SH-SY5Y (cell line): Measurements from ENCODE around the gene IL18BP.

Source experiments
- GATA2 ChIP-seq: IDR thresholded peaks from 2 replicates; pipeline ENCODE4 v1.6.1; 2011; ENCODE audit warnings: mild to moderate bottlenecking, low read depth, low read length
- GATA3 ChIP-seq: IDR thresholded peaks from 2 replicates; pipeline ENCODE4 v1.6.1; 2011; ENCODE audit warnings: low read depth, mild to moderate bottlenecking, low read length, moderate library complexity

The IL18BP gene

DNA sequence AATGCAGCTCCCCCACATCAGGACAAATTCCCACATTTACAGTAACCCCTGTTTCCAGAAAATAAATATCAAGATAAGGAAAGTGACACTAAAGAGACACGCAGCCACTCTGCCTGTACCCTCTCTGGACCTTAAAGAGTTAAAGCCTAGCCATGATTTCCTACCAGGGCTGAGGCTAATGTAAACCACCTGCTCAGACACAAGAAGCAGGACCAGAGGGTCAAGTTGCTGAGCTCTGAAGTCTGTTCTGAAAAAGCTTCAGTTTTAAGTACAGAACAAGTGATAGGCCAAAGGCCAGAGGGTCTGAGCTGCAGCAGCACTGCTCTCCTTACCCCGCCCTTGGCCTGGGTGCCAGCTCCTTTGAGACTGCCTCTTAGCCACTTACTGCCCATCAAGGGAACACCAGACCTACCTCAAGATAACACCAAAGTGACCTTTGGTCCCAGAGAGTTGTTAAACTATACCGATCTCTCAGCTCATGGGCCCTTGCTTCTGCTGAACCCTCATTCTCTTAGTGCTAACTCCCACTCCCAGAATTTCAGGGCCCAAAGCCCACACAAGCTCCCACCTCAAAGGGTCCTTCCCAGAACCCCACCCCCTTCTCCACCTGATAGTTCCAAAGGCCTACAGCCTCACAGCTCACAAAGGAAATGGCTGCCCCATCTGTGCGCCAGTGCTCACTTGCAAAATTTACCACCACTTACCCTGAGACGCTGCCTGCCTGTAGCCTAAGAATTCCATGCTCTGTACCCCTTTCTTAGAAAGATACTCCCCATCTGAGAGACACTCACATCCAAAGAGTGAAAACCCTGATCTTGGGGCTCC is 40.5 kb downstream of the IL18BP start:
- no peak for TF ChIP-seq GATA3

DNA sequence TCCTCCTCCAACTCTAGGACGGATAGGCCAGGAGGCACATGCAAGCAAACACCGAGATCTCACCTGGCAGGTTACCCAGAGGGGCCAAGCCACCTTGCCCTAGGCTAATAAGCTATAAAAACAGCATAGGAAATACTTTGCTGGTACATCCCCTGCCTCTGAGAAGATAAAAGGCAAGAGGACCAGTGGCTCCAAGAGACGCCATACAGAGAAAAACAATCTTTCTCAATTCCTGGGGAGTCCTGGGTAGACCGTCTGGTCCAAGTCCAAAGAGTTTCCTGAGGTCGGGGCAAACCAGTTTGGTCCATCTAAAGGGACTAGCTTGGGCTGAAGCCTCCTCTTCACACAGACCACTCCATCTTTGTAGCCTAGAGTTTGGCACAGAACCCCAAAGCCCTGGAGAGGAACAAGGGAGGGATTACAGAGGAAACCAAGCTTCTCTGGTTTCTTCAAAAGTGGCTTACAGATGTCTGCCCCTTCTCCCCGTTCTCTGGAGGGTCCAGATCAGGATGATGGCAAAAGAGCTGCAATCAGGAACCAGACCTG is 41.2 kb downstream of the IL18BP start:
- TF ChIP-seq GATA2 (no peak), GATA3 (no peak)

DNA sequence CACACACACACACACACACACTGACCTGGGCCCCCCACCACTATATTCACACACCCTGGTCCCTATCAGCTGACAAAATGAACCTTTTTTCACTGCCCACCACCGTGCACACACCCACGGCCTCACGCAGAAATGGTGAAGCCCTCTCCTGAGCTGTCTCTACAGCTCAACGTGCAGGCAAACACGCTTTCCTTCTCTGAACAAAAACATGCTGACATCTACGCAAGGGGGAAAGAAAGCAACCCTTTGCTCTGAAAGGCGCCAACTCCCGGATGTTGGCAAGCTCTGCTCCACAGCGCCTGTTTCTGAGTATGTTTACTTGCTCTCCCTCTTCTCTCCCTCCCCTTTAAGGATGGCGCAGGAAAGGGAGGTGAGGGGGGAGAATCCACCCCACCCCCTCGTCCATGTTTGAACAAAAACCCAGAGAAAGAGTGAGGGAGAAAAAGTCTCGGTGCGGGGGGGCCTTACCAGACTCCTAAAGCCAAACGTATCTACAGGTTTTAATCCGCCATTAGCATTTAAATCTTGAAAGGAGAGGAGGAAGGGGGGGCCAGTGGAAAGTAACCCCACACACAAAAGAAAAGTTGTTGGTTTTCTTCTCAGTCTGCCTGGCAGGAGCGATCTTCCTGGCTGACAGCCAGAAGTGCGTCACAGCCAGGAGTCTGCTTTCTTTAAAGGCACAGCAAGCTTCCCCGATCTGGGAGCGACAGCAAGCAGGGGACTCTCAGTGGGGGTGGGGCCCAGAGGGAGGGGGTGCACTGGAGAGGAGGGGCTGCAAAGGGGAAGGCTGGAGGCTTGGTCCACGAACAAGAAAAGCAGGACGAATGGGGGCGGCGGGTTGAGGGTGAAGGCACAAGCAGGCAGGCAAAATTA is 42.0 kb downstream of the IL18BP start:
- TF ChIP-seq GATA3, result no peak
- TF ChIP-seq GATA2, result no peak

DNA sequence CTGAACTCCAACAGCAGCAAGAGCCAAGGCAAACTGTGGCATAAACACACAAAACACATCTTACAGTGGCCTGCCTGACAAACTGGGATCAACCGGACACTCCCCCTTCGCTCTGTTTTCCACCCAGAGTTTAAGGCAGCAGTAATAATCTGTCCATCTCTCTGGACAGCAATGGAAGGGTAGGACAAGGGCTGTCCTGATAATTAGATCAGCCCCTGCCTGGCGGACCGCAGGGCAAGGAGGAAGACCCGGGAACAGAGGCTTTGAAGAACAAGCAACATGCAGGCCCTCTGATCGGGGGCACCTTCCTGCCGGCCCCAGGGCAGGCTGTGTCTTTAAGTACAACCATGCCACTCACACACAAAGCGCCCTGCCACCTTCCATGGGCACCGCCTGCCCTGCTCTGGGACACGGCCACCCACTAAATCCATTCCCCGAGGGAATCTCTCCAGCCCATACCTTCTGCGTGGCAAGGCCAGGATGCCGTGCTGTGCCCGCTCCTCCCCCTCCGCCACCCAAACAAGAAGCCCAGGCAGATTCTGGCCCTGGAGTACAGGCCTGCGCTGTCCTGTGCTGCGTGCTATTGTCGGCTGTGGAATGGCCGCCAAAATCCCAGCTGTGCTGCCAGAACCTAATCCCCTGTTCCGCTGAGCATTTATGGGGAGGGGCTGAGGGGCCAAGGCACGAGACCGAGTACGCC is 42.8 kb downstream of the IL18BP start:
- TF ChIP-seq GATA3, result 0 out of 2 replicates have a peak, but pooled peaks have one; percentile 29
- peak; percentile 93 for TF ChIP-seq GATA2

DNA sequence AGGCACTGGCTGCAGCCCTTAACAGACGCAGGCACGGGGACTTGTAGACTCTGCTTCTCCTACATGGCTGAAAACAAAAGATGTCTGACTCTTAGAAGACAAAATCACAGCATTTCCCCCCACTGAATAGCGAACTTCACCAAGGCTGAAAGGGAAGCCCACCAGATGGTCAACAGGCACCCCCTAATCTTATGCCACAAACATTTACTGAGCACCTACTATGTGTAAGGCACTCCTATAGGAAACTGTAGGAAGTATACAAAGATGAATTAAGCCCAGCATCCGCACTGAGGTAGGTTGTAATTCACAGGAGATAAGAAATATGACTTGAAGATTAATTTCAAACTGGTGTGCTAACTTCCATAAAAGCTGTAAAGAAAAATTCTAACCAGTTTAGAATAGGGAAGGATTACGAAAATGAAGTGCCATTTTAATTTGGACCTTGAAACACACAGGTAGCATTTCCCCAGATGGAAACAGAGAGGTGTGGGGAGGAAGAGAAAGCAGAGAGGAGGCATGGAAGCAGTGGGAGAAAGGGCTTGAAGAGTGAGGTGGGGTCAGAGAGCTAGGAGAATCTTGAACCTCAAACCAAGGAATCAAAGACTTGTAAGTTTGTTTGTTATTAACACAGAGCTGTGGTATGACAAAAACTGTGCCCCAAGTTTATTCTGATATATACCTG is 43.5 kb downstream of the IL18BP start:
- TF ChIP-seq GATA2 (no peak), GATA3 (no peak)

DNA sequence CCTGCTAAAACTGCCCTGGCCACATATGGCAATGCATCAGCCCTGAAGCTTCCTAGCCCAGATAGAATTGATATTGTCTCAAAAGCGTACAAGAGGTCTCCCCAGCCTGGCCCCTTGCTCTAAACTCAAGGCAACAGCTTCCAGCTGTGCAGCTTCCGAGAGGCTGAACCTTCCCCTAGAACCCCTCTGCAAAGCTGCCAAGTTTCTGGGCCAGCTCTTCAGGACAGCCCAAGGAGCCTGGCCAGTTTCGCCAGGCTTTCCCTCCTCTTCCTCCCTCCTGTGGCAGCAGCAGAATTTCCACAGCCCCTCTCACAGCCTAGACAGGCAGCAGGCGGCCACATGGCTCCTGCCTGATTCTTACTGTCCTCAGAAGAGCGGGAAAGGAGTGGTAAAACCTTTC is 47.1 kb downstream of the IL18BP start:
- TF ChIP-seq GATA3 (no peak), GATA2 (no peak)

DNA sequence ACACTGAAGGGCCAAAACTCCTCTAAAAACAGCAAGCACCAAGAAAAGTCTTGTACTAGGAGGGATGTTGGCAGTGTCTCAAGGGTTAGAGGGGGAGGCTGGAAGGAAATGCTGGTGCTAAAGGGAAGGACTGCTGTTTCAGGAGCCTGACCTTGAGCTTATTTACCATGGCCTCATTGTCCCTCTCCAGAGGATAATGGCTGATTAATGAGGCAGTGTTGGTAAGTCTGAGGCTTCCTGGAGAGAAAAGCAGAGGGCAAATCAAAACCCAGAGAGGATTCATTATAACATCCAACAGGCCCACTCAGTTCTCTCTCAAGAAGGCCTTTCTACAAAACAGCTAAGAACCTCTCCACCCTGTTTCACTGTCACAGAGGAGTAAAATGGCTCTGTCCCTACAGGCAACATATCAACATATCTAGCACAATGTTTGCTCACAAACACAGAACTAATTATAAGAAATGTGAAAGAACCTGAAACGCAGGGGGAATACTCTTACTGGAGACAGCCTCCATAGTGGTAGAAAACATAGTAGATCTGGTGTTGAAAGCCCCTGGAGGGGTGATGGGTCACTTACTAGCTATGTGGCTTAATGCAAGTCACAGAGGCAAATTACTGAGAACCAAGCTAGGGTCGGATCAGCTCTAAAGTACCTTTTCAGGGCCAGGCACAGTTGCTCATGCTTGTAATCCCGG is 50.2 kb downstream of the IL18BP start:
- no peak for TF ChIP-seq GATA2
- no peak for TF ChIP-seq GATA3
